ENCODE data around the gene STAM. TPM values are rescaled to one million over a fixed set of nuclear protein-coding genes. Genes with fewer than 3 reads are reported as not detected.

Gene STAM
- 10 to 100 TPM; 15.6 to 18.8 (median 17.4) TPM for total RNA-seq

DNA sequence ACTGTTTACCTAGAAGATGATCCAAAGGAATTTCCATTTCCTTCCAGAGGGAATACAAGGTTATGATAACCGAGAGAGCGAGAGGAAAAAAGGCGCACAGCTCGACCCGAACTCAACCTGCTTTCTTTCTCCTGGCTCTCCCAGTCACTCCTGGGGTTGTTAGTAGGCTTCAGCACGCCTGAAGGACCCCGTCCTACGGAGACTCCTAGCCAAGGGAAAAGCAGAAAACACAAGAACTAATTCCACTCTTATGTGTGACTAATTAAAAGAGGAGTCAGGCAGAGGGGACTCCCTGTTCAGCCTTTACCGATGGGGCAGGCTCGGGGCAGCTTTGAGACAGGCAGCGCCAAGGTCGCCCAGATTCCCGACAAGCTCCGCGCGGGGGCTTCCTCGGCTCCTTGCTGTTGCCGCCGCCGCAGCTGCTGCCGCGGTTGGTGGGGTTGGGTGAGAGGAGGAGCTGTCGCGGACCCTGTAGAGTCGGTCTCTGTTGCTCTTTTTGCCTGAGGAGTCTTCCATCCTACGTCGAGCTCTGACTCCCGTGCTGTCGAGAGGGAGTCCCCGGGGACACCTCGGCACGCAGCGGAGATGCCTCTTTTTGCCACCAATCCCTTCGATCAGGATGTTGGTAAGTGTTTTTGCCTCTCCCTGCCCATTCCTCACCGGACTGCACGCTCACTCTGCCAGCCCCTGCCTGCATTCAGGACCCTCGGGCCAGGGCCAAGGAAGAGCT, at the start of gene STAM:
Gene STAM (plus strand): TSS at position 397 of the 730 bp plus-strand sequence. CDS start 189 bp downstream, at position 586.
- intact Hi-C loops (cut with DNase I): loop anchor here (2.0 to 5.0 kb wide), 2 partner anchors 27 to 37 kb away; partner anchors contain the start of gene HACD1
- peak; percentile 86 to 88 for TF ChIP-seq POLR2AphosphoS5 (IDR thresholded peaks at IDR 0.05)
- TF ChIP-seq, protein P1, sequence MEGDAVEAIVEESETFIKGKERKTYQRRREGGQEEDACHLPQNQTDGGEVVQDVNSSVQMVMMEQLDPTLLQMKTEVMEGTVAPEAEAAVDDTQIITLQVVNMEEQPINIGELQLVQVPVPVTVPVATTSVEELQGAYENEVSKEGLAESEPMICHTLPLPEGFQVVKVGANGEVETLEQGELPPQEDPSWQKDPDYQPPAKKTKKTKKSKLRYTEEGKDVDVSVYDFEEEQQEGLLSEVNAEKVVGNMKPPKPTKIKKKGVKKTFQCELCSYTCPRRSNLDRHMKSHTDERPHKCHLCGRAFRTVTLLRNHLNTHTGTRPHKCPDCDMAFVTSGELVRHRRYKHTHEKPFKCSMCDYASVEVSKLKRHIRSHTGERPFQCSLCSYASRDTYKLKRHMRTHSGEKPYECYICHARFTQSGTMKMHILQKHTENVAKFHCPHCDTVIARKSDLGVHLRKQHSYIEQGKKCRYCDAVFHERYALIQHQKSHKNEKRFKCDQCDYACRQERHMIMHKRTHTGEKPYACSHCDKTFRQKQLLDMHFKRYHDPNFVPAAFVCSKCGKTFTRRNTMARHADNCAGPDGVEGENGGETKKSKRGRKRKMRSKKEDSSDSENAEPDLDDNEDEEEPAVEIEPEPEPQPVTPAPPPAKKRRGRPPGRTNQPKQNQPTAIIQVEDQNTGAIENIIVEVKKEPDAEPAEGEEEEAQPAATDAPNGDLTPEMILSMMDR (IDR thresholded peaks at IDR 0.05): no peak
- TF ChIP-seq POLR2A (IDR thresholded peaks at IDR 0.05; ENCODE audit: low read depth): peak; percentile 25
- Histone ChIP-seq H3K27me3 (no peaks in the 10 kb centered on the region), H3K4me1 (peaks cover 32 to 55% (median 52%) of the 10 kb centered on the region in 4 donors), H3K9me3 (peaks cover 0 to 5% (median 0%) of the 10 kb centered on the region in 4 donors), H3K36me3 (no peaks in the 10 kb centered on the region), H3K27ac (replicated peaks in 1 of 4) (peak within 1 kb of the TSS; percentile 90 to 98 (median 96)), H3K4me3 (peak within 1 kb of the TSS; percentile 67 to 97 (median 82))
- peak; percentile 95 for DNase-seq (ENCODE audit: extremely low spot score)
- WGBS: 0% methylated on average over 34 of the region's 37 CpGs

GRCh38 chr10:17597386-17597785, 46.6 kb upstream of the STAM start:
- H3K27ac ChIP-seq (replicated peaks in 1 of 4): no peak overlapping the region
- H3K36me3 ChIP-seq: peaks cover 12 to 42% (median 23%) of the 10 kb centered on the region in 4 donors
- peaks cover 0 to 7% (median 0%) of the 10 kb centered on the region in 4 donors for H3K4me1 ChIP-seq
- intact Hi-C loops (cut with DNase I): no loop called here
- no peaks in the 10 kb centered on the region for H3K27me3 ChIP-seq
- 92% methylated on average over 3 of the region's 3 CpGs for WGBS
- TF ChIP-seq, protein P1 (IDR thresholded peaks at IDR 0.05): no peak
- TF ChIP-seq POLR2AphosphoS5 (IDR thresholded peaks at IDR 0.05) (no peak), POLR2A (IDR thresholded peaks at IDR 0.05; ENCODE audit: low read depth) (no peak), EP300 (IDR thresholded peaks at IDR 0.05) (no peak)
- no peak for DNase-seq (ENCODE audit: extremely low spot score)
- no peak overlapping the region for H3K4me3 ChIP-seq
- no peaks in the 10 kb centered on the region for H3K9me3 ChIP-seq

DNA sequence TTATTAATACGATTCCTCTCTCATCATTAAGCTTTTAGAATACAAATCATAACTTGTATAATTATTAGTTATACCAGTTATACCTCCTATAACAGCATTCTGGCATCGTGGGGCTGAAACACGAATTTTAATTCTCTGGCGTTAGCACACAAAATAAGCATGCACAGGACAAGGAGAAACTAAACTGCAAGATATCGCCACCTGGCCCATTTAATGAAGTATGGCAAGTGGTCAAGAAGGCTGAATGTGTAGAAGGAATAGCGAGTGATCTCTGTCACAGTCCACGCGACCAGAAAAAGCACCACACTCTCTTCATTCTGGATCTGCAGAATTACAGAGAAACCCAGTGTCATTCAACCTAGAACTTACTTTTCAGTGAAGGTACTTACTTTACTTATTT, 44.9 kb upstream of the STAM start:
- Histone ChIP-seq H3K4me3 (no peak overlapping the region), H3K27ac (replicated peaks in 1 of 4) (no peak overlapping the region), H3K27me3 (no peaks in the 10 kb centered on the region), H3K36me3 (peaks cover 0 to 36% (median 11%) of the 10 kb centered on the region in 4 donors), H3K4me1 (peaks cover 0 to 7% (median 0%) of the 10 kb centered on the region in 4 donors), H3K9me3 (no peaks in the 10 kb centered on the region)
- DNase-seq (ENCODE audit: extremely low spot score): no peak
- WGBS: 59% methylated on average over 8 of the region's 8 CpGs
- intact Hi-C loops (cut with DNase I): no loop called here
- TF ChIP-seq POLR2A (IDR thresholded peaks at IDR 0.05; ENCODE audit: low read depth): no peak
- TF ChIP-seq EP300 (IDR thresholded peaks at IDR 0.05): no peak
- TF ChIP-seq, protein P1 (IDR thresholded peaks at IDR 0.05): peak in 1 of 3 experiments; percentile 20

- TF ChIP-seq, protein P1 (IDR thresholded peaks at IDR 0.05): no peak
- no peak for TF ChIP-seq POLR2A (IDR thresholded peaks at IDR 0.05; ENCODE audit: low read depth)
- no peak for TF ChIP-seq EP300 (IDR thresholded peaks at IDR 0.05)
- no peak for TF ChIP-seq POLR2AphosphoS5 (IDR thresholded peaks at IDR 0.05)
These were observed 38.0 kb upstream of the STAM start for GRCh38 chr10:17605936-17606335.

More at GRCh38 chr10:17605936-17606335, 38.0 kb upstream of the STAM start:
- Histone ChIP-seq H3K27ac (replicated peaks in 1 of 4) (no peak overlapping the region), H3K27me3 (no peaks in the 10 kb centered on the region), H3K4me3 (no peak overlapping the region), H3K4me1 (peaks cover 6 to 21% (median 19%) of the 10 kb centered on the region in 4 donors), H3K9me3 (no peaks in the 10 kb centered on the region), H3K36me3 (peaks cover 0 to 18% (median 7%) of the 10 kb centered on the region in 4 donors)
- WGBS: 71% methylated on average over 6 of the region's 6 CpGs
- DNase-seq (ENCODE audit: extremely low spot score): no peak
- intact Hi-C loops (cut with DNase I): loop anchor here (2.0 to 5.0 kb wide), 2 partner anchors 36 to 135 kb away; partner anchors contain the start of gene STAM

Data from esophagus muscularis mucosa (tissue), 4 donors.